Keratinocyte (primary cell): ENCODE data around the gene SLC12A9.

Source experiments
- CTCF ChIP-seq, 3 experiments: IDR thresholded peaks in 1 of 3; conservative IDR thresholded peaks in 1 of 3; optimal IDR thresholded peaks in 1 of 3; 2 replicates in 2 of 3; 3 replicates in 1 of 3; pipeline versions ENCODE3 to v1.5.1; 2011; ENCODE audit warnings: low read length in 3 of 3, mild to moderate bottlenecking in 3 of 3, moderate library complexity in 2 of 3, control low read depth in 1 of 3, inconsistent platforms in 1 of 3; ENCODE audit not compliant: insufficient read depth in 2 of 3; ENCODE audit errors: extremely low read depth in 1 of 3
- EZH2 ChIP-seq: IDR thresholded peaks from one replicate; pipeline ENCODE4 v1.6.1; 2012; ENCODE audit warnings: inconsistent platforms, mild to moderate bottlenecking, low read length, moderate library complexity

- TF ChIP-seq CTCF (optimal IDR thresholded peaks at IDR 0.05 in 1 of 3, IDR thresholded peaks at IDR 0.05 in 1 of 3, conservative IDR thresholded peaks at IDR 0.05 in 1 of 3; ENCODE audit: extremely low read depth in 1 of 3, insufficient read depth in 2 of 3, low read length in 3 of 3): no peak
- no peak for TF ChIP-seq EZH2
Measured at GRCh38 chr7:100914879-100915447, 62.5 kb downstream of the SLC12A9 start.
